Right renal pelvis (tissue), 4 donors: ENCODE data around the gene SFTA2. TPM values are rescaled to one million over a fixed set of nuclear protein-coding genes. Genes with fewer than 3 reads are reported as not detected.
"Not testable (repeated sequence)": the region's sequence is repeated elsewhere in the genome, so short reads cannot be mapped to it uniquely, and the experiment has no call there.

ENCODE experiments used
- DNase-seq, 4 donors: peaks; one replicate each; pipeline ENCODE4 v3.0.0-alpha.2; 2013; ENCODE audit warnings: low read depth in 4 of 4, low spot score in 3 of 4, missing footprints in 1 of 4
- polyA plus RNA-seq, 4 donors: library from polyadenylated mRNA; unstranded; fragments of 120-200 nt; gene quantifications; one replicate each; pipeline ENCODE4 v1.2.1, GENCODE V29; 2013; ENCODE audit not compliant: insufficient read length in 4 of 4

SFTA2 gene
- polyA plus RNA-seq = 1 to 10 TPM; 1.0 to 1.8 (median 1.5) TPM

GRCh38 chr6:30931969-30932645, at the start of gene SFTA2:
TSS of gene SFTA2 (minus strand) at chr6:30932170. CDS start at chr6:30932096, 74 bp downstream.
- no peak for DNase-seq

- DNase-seq = no peak
These were observed 47.7 kb upstream of the SFTA2 start for GRCh38 chr6:30979690-30980089.

- DNase-seq = no peak
These were observed 47.2 kb upstream of the SFTA2 start for GRCh38 chr6:30979141-30979540.

DNA sequence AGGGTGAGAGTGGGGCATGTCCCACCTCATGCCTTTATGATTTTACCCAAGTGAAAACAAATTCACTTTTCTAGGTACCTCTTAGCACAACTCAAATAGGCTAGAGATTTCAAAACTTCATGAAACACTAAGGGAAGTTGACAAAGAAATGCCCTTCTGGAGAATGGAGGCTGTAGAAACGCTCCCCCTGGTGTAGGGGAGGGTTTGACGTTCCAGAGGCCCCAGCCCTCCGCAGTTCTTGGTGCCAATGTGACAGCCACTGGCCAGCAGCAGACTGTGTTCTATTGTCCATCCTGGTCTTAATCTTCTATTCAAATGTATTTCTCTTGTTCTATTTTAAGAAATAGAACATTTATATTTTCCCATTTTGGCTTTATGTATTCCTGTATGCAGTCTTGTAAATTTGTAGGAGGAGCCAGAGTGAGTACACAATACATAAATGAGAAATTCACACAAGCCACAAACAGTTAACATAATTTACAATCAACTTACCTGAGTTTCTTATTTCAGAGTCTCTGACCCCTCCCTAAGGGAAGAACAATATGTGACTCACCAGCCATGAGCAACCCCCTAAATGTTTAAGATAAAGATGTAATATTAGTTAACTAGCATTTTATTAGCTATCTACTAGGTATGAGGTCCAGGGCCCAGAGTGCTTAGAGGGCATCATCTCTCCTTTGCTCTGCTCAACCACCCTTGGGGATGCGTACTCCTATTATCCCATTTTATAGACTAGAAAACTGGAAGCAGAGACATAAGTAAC, 42.7 kb upstream of the SFTA2 start:
- DNase-seq = no peak

DNA sequence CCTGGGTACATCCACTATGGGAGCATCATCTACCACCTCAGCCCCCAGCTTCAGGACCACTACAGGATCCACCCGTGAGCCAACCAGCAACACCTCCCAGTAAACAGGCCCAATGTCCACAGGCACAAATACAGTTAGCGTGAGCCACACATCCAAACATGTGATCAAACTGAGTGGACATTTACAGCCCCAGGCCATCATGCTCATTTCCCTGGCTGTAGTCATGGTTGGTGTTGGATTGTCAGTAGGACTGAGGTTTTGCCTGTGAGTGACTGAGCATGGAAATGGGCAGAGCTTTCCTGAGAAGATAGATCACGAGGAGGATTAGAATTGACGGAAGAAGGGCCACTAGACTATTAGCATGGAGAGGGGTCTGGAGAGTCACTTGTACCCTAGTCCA, 40.8 kb upstream of the SFTA2 start:
- no peak for DNase-seq

DNA sequence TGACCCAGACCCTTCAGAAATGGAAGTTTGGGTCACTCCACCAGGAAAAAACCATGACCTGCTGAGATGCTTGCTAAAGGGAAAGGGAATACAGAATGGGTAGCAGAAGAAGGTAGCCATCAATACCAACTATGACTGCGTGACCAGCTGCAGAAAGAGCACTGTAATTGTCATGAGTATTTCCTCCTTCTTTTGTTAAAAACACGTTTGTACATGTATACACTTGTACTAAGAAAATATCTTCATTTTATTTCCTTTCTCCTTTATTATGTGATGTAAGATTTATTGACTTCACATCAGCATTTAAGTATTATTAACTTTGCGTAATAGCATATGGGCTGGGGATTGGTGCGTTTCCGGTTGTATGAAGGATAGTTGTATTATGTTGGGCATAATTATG, 39.0 kb upstream of the SFTA2 start:
- no peak for DNase-seq

DNA sequence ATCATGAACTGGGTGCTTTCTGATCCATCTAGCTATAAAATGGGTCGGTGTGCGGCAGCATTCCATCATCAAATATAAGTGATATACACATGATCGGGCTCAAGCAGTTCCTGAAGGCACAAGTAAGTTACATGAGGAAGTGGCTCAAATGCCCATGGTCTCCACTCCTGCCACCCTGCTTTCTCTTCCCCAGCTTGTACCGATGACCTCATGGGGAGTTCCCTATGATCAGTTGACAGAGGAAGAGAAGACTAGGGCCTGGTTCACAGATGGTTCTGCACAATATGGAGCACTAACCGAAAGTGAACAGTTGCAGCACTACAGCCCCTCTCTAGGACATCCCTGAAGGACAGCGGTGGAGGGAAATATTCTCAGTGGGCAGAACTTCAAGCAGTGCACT, 37.2 kb upstream of the SFTA2 start:
- not testable (repeated sequence) for DNase-seq

GRCh38 chr6:30966154-30966553, 34.2 kb upstream of the SFTA2 start:
- DNase-seq = no peak

GRCh38 chr6:30965140-30965601, 33.2 kb upstream of the SFTA2 start:
- no peak for DNase-seq

DNA sequence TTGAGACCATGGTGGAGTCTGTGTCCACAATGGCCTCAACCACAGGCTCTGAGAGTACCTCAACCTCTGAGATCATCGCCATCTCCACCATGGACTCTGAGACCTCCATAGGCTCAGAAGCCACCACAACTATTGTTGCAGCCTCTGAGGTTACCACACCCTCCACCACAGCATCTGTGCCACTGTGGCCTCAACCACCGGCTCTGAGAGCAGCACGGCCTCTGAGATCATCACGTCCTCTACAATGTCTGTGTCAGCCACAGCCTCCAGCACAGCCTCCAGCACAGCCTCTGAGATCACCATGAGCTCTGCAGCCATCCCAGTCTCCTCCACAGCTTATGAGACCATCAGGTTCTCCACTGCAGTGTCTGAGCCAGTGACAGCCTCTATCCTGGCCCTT, 32.1 kb upstream of the SFTA2 start:
- DNase-seq = no peak

DNA sequence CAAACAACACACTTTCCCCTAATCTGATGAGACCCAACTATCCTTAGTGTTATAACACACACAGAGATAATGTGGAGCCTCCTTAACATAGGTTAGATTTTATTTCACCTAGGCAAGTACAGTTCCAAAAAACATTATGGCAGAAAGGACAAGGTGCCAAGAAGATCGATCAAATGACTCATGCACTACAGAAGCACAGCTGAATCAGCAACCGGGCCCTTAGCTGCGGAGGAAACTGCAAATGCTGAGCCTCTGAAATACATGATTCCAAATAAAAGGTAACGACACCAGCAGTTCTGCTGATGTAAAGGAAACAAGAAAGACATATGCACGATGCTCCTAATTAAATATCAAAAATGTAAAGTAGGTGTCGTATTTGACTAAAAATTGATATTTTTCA, 31.7 kb upstream of the SFTA2 start:
- no peak for DNase-seq

- no peak for DNase-seq
These were observed 30.7 kb upstream of the SFTA2 start for GRCh38 chr6:30962716-30963115.

GRCh38 chr6:30960907-30961673, 29.1 kb upstream of the SFTA2 start:
- DNase-seq = no peak

DNA sequence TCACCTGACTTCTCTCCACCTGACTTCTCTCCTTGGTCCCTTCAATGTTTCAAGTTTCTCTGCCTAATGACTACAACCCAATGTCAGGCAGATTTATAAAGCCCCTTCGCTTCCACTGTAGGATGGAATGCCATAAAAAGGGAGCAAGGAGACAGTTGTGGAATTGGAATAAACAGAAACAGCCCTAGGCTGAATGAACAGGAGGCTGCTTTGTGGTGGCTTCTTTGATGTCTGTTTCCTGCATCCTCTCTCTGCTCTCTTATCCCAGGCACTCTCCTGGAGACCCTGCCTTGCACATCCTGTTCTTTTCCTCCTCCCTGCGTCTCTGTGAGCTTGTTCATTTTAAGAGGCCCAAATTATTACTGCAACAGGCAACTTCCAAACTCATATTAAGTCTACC, 25.7 kb upstream of the SFTA2 start:
- no peak for DNase-seq

- DNase-seq = peak in 3 of 4 donors; percentile 38 to 52 (median 41)
These were observed 23.5 kb upstream of the SFTA2 start for GRCh38 chr6:30955367-30956042.

DNA sequence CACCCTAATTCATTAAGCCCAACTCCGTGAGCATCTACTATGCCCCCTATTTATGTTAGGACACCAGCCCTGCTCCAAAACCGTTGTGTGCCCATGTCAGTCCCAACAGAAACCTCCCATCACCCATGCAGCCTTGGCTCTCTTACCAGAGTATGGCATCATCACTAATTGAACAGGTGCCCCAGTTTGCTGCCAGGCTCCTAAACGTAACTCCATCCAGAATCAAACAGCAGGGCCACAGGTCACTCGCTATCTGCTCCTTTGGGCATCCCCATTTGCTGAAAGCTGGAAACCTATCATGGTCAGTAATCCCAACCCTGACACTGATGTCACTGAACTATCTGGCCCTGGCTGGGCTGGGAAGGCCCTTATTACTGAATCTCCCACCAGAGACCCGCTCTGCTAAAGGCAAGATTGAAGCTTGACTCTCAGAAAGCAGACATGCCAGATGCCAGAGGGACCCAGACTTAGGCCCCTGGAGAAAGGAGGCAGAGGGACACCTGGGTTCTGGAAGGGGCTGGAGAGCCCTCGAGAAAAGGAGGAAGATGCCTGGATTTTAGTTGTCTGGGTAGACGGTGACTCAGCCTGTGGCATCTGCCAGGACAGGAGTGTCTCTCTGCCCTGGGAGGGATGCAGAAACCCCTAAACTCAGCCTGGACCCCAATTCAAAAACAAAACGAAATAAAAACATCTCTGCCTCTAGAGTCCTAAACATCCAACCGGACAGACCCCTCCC, 22.8 kb upstream of the SFTA2 start:
- no peak for DNase-seq

GRCh38 chr6:30951907-30952469, 20.0 kb upstream of the SFTA2 start:
- no peak for DNase-seq

DNA sequence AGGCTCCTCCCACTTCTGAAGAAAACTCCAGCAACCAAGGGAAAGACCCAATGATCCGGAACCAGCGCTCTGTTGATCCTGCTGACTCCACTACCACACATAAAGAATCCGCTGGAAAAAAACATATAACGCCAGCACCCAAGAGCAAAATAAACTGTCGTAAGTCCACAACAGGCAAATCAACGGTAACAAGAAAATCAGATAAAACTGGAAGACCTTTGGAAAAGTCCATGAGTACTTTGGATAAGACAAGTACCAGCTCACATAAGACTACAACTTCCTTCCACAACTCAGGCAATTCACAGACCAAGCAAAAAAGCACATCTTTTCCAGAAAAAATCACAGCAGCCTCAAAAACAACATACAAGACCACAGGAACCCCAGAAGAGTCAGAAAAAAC, 16.8 kb upstream of the SFTA2 start:
- no peak for DNase-seq

DNA sequence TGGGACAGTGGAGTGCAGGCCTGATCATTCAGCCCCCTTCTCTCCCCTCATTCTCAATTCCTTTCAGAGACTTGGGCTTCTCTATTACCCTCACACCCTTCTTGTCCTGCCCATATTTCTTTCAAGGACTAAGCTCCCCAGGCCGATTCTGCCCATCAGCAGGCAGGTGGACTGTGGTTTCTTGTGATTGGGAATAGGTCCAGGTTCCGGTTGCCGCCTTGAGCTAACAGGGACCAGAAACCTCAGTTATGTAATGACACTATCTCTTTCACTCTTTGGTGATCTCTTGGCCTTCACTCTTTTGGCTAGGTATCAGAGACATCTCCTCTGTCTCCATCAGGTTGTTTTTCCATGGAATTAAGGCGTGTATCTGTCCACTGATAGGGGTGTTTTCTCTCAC, 15.3 kb upstream of the SFTA2 start:
- no peak for DNase-seq

DNA sequence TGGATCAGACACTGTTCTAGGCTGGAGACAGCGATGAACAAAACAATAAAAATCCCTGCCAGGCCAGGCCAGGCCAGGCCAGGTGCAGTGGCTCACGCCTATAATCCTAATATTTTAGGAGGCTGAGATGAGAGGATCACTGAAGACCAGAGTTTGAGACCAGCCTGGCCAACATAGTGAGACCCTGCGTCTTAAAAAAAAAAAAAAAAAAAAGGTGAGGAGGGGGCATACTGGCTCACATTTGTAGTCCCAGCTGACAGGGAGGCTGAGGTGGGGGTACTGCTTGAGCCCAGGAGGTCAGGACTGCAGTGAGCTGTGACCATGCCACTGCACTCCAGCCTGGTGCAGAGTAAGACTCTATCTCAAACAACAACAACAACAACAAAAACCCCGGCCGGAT, 13.3 kb upstream of the SFTA2 start:
- DNase-seq = no peak
